NCI-H510A treated with DMSO at 0.1 percent for 48 hours (cell line): ENCODE results near the gene TMC2.
A peak's percentile ranks its signal among the peaks of the same experiment; 100 is the strongest.

Source experiments
- DNase-seq: peaks from one replicate; lab custom pipeline; 2025; lab: John Stamatoyannopoulos, UW

Gene TMC2

GRCh38 chr20:2578475-2579192 is 42.3 kb downstream of the TMC2 start:
- DNase-seq = no peak

GRCh38 chr20:2585811-2586210 is 49.4 kb downstream of the TMC2 start:
- no peak for DNase-seq

- no peak for DNase-seq
Observed at GRCh38 chr20:2593756-2594155, 57.4 kb downstream of the TMC2 start.

DNA sequence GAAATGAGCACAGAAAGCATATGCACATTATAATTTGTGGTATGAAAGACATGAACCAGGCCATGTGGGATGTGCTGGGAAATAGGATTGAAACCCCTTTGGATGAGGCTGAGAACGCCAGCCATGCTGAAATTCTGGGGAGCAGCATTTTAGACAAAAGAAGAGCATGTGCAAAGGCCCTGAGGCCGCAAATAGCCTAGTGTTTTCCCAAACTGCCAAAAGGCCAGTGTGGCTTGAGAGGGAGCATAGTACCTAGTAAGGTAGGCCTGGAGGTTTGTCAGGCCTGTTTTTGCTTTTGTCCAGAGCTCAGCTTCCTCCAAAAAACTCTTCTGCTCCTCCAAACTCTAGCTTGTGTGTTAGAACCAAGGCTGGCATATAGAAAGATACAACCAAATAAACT is 58.7 kb downstream of the TMC2 start:
- DNase-seq = no peak

DNA sequence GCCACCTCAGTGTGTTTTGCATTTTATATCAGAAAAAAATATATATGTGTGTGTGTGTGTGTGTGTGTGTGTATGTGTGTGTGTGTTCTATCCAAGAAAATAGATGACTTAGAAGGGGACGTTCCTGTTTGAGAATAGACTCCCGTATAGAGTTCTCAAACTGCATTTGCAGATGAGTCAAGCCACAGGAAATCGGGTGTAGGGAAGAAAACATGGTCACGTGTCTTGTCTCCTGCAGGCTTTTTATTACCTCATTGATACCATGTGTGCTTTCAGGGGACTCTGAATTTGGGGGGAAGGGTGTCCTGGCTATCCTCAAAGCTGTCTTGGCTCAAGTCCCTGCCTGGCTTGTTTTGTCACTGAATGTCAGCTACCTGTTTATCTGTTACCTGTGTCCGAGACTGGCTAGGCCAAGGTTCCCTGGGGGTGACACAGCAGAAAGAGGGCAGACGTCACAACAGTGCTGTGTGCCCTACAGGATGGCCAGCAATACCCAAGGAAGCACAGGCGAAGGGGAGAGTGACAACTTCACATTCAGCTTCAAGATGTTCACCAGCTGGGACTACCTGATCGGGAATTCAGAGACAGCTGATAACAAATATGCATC is 60.4 kb downstream of the TMC2 start:
- no peak for DNase-seq

DNA sequence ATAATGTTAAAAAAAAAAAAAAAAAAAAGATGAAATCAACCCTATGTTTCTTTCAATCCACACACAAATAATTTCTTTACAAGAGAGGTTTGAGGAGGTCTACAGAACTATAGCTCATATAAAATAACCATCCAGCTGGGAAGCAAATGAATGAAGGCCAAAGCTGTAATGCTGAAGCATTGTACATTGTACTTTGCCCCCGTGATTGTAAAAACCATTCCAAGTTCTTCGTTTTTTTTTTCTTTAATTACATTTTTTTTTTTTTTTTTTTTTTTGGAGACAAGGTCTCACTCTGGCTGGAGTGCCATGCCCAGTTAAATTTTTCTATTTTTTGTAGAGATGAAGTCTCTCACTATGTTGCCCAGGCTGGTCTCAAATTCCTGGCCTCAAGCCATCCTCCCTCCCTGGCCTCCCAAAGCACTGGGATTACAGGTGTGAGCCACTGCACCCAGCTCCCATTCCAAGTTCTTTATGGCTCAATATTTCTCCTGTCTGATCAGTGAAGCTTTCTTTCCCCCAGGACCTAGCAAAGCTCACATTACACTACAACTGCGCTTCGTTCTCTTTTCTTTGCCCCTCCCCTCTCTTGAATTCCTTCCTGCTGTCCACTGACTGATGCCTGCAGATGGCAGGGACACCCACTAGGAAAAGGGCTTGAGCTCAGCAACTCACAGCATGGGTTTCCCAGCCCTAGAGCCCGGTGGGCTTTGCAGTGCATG is 63.1 kb downstream of the TMC2 start:
- peak; percentile 5 for DNase-seq

DNA sequence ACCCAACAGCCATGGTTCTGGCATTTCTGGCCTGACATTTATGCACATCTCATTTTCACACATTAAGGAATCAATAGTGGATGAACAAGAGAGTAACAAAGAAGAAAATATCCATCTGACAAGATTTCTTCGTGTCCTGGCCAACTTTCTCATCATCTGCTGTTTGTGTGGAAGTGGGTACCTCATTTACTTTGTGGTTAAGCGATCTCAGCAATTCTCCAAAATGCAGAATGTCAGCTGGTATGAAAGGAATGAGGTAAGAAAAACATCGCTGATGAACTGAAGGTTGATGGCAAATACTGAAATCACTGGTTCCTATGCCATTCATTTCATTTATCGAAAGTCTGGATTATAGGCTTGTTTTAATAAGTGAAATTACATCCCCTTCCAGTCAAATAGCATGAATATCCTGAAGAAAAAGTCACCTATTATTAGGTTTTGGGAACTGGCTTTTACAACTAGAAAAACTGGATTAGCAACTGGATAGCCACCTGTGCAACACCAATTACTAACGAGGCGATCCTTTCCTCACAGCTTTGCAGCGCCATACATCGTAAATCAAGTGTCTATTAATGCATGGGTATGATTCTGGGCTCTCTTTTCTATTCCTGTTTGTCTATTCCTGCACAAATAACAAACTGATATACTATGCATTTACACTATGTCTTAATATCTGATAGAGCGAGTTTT is 65.8 kb downstream of the TMC2 start:
- peak; percentile 24 for DNase-seq

DNA sequence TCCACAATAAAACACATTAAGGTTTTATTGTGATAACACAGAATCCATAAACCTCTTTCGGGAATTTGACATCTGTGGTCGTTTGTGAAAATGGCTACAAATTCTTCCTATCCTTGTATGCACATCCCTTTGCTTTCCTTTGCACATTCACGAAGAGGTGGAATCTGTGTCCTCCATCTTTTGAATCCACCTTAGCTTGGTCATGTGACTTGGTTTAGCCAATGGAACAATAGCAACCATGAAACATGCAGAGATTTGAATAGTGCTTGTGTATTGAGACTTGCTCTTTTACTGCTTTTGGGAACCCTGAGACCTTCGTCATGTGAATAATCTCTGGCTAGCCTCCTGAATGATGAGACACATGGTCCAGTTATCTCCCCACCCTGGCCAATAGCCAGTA is 66.4 kb downstream of the TMC2 start:
- DNase-seq = no peak

DNA sequence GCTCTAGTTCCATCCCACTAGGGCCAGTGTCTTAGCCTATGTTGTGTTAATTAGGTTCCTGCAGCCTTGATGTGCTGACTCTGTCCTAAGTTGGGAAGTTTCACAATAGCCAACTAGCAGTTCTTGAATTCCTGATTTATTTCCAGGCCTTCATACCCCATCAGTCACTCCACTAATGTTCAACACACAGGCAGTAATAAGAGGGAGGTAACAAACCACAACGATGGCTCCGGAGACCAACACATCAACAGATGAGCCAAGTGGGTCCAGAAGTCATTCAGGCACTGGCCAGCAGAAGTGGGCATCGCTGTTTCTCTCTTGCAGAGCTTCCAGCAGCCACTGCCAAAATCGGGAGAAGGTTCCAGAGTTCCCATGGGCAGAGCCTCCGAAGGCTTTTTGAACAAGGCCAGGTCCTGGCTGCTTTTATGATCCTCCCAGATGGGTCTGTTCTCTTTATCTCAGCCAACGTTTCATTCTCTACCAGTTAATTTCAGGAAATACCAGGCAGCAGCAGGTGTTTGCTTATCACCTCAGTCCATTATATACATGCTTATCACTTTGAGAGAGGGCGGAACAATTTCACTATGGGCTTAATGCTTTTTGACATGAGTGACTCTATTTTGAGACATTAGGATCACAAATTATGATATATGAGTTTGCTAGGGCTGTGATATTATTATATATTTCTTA is 67.6 kb downstream of the TMC2 start:
- no peak for DNase-seq

DNA sequence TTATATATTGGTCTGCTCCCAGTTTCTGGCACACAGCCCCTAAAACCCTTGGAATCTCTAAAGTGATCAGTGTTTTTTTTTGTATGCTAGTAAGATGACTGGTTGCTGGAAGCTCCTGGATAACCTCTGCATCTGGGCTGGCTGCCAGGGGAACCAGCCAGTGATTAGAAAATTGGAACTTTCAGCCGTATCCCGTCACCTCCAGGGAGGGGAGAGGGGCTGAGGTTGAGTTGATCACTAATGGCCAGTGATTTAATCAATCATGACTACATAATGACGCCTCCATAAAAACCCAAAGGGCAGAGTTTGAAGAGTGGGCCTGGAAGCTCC is 68.1 kb downstream of the TMC2 start:
- no peak for DNase-seq

GRCh38 chr20:2606507-2607006 is 70.2 kb downstream of the TMC2 start:
- DNase-seq = no peak

DNA sequence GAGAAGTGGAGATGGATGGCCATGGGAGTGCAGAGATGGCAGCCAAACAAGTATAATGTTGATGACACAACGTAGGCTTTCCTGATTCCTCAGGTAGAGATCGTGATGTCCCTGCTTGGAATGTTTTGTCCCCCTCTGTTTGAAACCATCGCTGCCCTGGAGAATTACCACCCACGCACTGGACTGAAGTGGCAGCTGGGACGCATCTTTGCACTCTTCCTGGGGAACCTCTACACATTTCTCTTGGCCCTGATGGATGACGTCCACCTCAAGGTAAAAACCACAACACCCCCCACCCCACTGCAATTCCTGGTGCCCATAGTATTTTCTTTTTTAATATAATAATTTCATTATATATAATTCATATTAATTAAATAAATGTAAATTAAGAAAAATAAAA is 74.0 kb downstream of the TMC2 start:
- DNase-seq = no peak

DNA sequence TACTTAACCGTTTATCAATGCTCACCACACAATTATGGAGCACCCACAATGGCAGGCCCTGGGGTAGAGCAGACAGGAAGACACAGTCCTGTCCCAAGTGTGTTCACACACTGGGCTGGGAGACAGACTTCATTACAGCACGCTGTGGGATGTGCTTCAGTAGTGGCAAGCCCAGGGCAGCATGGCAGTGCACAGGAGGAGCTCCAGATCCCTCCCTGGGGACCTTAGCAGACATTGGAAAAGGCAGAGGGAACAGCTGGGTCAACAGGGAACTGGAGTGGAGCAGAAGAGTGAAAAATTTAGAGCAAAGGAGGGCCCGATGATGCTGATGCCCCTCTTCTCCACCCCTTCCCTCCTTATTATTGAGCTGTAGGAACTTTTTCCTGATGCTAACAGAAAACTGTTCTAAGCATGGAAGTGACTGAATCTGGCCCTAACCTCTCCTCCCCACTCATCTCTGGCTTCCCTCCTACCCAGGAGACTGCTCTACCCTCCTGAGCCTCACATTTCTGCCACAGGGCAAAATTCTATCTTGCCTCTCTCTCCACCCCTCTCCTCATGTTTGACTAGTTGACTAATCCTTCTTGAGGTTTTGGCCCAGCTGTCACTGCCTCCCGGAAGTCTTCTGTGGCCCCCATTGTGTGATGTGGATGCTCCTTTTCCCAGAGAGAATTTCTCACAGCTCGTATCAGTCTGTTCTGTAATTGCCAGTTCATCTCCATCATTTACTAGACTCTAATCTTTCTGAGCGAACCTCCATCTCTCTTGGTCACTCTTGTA is 74.8 kb downstream of the TMC2 start:
- no peak for DNase-seq

DNA sequence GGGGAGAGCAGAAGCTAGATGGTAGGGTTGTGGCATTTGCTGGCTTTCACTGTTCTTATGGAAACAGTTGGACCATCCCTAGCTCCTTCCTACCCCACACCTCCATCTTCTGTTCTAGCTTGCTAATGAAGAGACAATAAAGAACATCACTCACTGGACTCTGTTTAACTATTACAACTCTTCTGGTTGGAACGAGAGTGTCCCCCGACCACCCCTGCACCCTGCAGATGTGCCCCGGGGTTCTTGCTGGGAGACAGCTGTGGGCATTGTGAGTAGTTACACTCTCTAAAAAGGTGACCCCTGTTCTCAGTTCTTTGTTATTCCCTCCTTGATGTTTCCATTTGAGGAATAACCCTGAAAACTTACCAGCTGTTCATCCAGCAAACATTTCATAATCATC is 75.7 kb downstream of the TMC2 start:
- no peak for DNase-seq

DNA sequence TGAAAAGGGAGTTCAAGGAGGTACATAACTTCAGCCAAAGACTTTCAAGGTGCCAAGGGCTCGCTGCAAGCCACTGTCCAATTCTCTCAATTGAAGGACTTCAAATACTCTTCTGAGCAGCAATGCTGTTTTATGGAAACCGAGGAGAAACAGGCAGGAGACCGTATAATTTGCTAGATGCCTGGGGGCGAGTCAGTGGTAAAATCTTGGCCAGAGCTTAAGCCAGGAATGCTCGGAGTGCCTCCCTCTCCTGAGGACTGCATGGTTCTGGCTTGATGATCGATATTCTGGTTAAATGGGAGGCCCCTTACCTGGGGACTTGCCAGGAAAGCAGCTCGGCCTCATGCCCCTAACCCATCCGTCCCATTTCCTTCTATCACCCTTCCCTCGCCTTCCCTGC is 80.3 kb downstream of the TMC2 start:
- DNase-seq = no peak

DNA sequence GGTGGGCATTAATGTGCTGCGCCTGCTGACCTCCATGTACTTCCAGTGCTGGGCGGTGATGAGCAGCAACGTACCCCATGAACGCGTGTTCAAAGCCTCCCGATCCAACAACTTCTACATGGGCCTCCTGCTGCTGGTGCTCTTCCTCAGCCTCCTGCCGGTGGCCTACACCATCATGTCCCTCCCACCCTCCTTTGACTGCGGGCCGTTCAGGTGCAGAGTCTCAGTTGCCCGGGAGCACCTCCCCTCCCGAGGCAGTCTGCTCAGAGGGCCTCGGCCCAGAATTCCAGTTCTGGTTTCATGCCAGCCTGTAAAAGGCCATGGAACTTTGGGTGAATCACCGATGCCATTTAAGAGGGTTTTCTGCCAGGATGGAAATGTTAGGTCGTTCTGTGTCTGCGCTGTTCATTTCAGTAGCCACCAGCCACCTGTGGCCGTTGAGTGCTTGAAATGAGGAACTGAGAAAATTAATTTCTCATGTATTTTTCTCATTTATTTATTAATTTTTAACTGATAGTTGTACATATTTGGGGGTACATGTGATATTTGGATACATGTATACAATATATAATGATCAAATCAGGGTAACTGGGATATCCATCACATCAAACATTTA is 80.8 kb downstream of the TMC2 start:
- DNase-seq = no peak

DNA sequence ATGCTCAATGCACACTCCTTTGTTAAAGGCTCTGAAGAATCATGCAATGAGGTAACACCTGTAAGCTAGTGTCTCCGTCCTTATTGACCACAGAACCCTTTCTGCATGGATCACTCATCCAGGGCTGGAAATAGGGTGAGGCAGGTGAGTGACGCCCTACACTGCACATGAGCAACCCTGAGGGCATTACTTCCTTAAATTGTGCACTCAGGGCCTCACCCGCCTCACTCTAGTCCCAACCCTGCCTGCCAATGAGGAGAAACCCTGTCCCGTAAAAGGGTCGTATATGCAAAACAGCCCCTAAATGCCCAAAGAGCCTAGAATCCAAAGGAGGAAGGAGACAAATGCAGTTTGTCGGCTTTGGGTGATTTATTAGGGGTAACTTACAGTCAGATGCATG is 82.4 kb downstream of the TMC2 start:
- DNase-seq = no peak

DNA sequence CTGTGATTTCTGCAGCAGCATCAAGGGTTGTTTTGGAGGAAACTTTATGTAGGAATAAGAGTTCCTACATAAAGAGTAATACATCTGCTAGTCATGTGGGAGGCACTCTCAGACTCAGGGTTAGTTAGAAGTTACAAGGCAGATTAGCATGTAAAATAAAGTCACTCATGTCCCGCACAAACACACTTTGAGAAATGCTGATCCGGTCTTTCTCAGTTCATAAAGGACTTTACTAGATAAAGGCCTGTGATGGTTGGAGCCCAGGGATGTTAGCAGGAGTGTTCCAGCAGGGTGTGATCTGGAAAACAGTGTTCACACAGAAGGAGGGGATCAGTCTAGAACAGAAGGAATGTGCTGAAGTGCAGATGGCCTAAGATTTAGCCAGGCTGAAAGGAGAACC is 83.0 kb downstream of the TMC2 start:
- DNase-seq = no peak

- no peak for DNase-seq
Observed at GRCh38 chr20:2619961-2620595, 83.7 kb downstream of the TMC2 start.

- no peak for DNase-seq
Observed at GRCh38 chr20:2624190-2624589, 87.8 kb downstream of the TMC2 start.
